ENCODE measurements around the gene PDE1C. TPM values are rescaled to one million over a fixed set of nuclear protein-coding genes. Genes with fewer than 3 reads are reported as not detected.
A peak's percentile ranks its signal among the peaks of the same experiment; 100 is the strongest.

Gene PDE1C
- total and polyA plus RNA-seq, 2 donors (not counting 1 experiment from before 2014, with no cell fraction given), result 16.6 to 27.6 TPM

DNA sequence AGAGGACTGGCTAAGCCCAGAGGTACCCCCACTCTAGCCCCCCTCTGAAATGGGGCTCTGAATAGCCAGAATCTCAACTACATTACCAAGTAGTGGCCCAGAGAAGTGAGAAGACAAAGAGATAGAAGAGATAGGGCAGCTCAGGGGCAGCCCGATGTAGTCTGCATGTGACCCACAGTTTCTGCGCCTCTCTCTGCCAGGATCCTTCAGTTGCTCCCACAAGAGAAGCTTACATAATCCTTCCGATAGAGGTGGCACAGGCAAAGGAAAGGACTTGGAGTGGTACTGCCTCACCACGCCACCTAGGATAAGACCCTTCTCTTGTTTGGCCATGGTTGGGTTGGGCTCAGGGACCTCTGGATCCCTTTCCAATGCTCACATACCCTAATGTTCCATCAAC is 5.4 kb upstream of the PDE1C start:
- DNase-seq (ENCODE audit: low read depth in 2 of 2), result no peak
- no peak overlapping the region for H3K4me2 ChIP-seq (ENCODE audit: extremely low read depth, insufficient read depth, low read length)
- H3K79me2 ChIP-seq (ENCODE audit: control insufficient read depth, insufficient read depth, low read length), result no peaks in the 10 kb centered on the region
- no peaks in the 10 kb centered on the region for H4K20me1 ChIP-seq (ENCODE audit: control insufficient read depth, extremely low read depth, insufficient read depth, low read length)
- no peak for TF ChIP-seq EZH2 (IDR thresholded peaks at IDR 0.05; ENCODE audit: low read length, missing control alignments)
- TF ChIP-seq, protein P1, sequence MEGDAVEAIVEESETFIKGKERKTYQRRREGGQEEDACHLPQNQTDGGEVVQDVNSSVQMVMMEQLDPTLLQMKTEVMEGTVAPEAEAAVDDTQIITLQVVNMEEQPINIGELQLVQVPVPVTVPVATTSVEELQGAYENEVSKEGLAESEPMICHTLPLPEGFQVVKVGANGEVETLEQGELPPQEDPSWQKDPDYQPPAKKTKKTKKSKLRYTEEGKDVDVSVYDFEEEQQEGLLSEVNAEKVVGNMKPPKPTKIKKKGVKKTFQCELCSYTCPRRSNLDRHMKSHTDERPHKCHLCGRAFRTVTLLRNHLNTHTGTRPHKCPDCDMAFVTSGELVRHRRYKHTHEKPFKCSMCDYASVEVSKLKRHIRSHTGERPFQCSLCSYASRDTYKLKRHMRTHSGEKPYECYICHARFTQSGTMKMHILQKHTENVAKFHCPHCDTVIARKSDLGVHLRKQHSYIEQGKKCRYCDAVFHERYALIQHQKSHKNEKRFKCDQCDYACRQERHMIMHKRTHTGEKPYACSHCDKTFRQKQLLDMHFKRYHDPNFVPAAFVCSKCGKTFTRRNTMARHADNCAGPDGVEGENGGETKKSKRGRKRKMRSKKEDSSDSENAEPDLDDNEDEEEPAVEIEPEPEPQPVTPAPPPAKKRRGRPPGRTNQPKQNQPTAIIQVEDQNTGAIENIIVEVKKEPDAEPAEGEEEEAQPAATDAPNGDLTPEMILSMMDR (conservative IDR thresholded peaks at IDR 0.05 in 1 of 2, IDR thresholded peaks at IDR 0.05 in 1 of 2; ENCODE audit: low read depth in 1 of 2, low read length in 2 of 2), result no peak
- no peaks in the 10 kb centered on the region for H3K4me1 ChIP-seq (ENCODE audit: control insufficient read depth, extremely low read depth, insufficient read depth, low read length)
- H3K36me3 ChIP-seq (ENCODE audit: control insufficient read depth, insufficient read depth, low read length), result no peaks in the 10 kb centered on the region
- H3K27ac ChIP-seq (ENCODE audit: insufficient read depth, low read length), result no peak overlapping the region
- no peaks in the 10 kb centered on the region for H3K27me3 ChIP-seq (ENCODE audit: control insufficient read depth, insufficient read depth, low read length)
- H3K9me3 ChIP-seq (ENCODE audit: control insufficient read depth, insufficient read depth, low read depth, low read length), result no peaks in the 10 kb centered on the region
- H3K9ac ChIP-seq (ENCODE audit: insufficient read depth, low read length), result no peak overlapping the region
- H3K4me3 ChIP-seq (replicated peaks in 1 of 4; ENCODE audit: control extremely low read depth in 1 of 4, insufficient read depth in 1 of 4, low read depth in 3 of 4, low read length in 4 of 4), result no peak overlapping the region
- H2AFZ ChIP-seq (ENCODE audit: low read length), result no peak overlapping the region

DNA sequence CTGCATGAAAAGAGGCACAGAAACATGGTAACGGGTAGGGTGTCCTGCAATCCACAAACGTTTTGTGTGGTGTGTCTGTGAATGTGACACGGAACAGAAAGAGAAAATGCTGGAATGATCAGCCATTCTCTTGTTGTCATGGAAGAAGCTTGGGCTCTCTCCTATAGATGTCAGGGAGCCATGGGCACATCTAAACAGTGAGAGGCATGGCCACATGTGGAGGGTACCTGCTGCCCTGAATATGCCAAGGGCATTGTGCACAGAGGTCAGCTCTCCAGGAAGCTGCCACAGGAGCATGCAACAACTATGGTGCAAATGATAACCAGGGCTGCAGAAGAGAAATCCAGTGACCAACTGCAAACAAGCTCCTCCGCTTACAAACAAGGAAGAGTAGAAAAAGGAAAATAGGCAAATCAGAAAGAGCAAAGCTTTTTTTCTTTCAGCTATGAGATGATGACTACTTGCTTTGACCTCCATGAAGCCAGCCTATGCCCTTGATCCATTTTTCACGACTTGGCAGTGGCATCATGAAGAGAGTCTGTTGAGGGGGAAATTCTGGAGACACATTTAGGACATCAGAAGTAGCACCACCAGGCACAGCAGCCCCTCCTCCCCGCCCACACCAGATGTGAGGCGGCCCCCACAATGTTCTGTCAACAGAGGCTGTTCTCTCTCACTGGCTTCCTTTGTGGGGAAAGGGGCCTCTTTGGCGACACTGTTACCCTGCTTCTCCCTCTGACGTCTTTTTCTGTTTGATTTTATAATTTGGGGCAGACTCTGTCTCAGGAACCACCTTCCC is 4.8 kb upstream of the PDE1C start:
- H2AFZ ChIP-seq (ENCODE audit: low read length), result no peak overlapping the region

DNA sequence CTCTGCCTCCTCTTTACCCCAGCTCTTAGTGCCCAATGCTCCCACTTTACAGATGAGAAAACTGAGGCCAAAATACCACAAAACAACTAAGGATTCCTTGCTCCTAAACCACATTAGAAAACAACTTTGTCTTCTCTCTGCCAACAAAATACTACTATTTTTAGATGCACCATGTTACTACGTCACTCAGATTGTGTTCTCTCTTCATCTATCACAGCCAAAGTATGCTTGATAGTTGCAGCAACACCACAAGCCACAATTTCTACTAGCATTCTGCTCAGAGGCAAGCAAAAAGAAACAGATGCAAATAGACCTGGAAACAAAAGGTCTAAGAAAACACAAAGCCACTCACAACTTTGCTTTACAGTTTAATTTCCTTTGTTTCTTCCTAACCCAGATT is 3.3 kb upstream of the PDE1C start:
- no peak overlapping the region for H3K4me3 ChIP-seq (replicated peaks in 1 of 4; ENCODE audit: control extremely low read depth in 1 of 4, insufficient read depth in 1 of 4, low read depth in 3 of 4, low read length in 4 of 4)
- H3K4me2 ChIP-seq (ENCODE audit: extremely low read depth, insufficient read depth, low read length), result no peak overlapping the region
- no peaks in the 10 kb centered on the region for H3K9me3 ChIP-seq (ENCODE audit: control insufficient read depth, insufficient read depth, low read depth, low read length)
- no peak overlapping the region for H3K27ac ChIP-seq (ENCODE audit: insufficient read depth, low read length)
- TF ChIP-seq EZH2 (IDR thresholded peaks at IDR 0.05; ENCODE audit: low read length, missing control alignments), result no peak
- TF ChIP-seq, protein P1 (conservative IDR thresholded peaks at IDR 0.05 in 1 of 2, IDR thresholded peaks at IDR 0.05 in 1 of 2; ENCODE audit: low read depth in 1 of 2, low read length in 2 of 2), result no peak
- DNase-seq (ENCODE audit: low read depth in 2 of 2), result peak; percentile 8 to 77
- H3K36me3 ChIP-seq (ENCODE audit: control insufficient read depth, insufficient read depth, low read length), result no peaks in the 10 kb centered on the region
- no peak overlapping the region for H3K9ac ChIP-seq (ENCODE audit: insufficient read depth, low read length)
- no peaks in the 10 kb centered on the region for H4K20me1 ChIP-seq (ENCODE audit: control insufficient read depth, extremely low read depth, insufficient read depth, low read length)
- no peaks in the 10 kb centered on the region for H3K4me1 ChIP-seq (ENCODE audit: control insufficient read depth, extremely low read depth, insufficient read depth, low read length)
- no peak overlapping the region for H2AFZ ChIP-seq (ENCODE audit: low read length)
- H3K79me2 ChIP-seq (ENCODE audit: control insufficient read depth, insufficient read depth, low read length), result peaks cover 6% of the 10 kb centered on the region
- H3K27me3 ChIP-seq (ENCODE audit: control insufficient read depth, insufficient read depth, low read length), result no peaks in the 10 kb centered on the region

More for the DNA sequence above, 4.8 kb upstream of the PDE1C start:
- Histone ChIP-seq H3K4me1 (ENCODE audit: control insufficient read depth, extremely low read depth, insufficient read depth, low read length) (no peaks in the 10 kb centered on the region), H3K27me3 (ENCODE audit: control insufficient read depth, insufficient read depth, low read length) (no peaks in the 10 kb centered on the region), H4K20me1 (ENCODE audit: control insufficient read depth, extremely low read depth, insufficient read depth, low read length) (no peaks in the 10 kb centered on the region), H3K9me3 (ENCODE audit: control insufficient read depth, insufficient read depth, low read depth, low read length) (no peaks in the 10 kb centered on the region), H3K4me3 (replicated peaks in 1 of 4; ENCODE audit: control extremely low read depth in 1 of 4, insufficient read depth in 1 of 4, low read depth in 3 of 4, low read length in 4 of 4) (no peak overlapping the region), H3K4me2 (ENCODE audit: extremely low read depth, insufficient read depth, low read length) (no peak overlapping the region), H3K36me3 (ENCODE audit: control insufficient read depth, insufficient read depth, low read length) (no peaks in the 10 kb centered on the region), H3K79me2 (ENCODE audit: control insufficient read depth, insufficient read depth, low read length) (peaks cover 2% of the 10 kb centered on the region), H3K9ac (ENCODE audit: insufficient read depth, low read length) (no peak overlapping the region), H3K27ac (ENCODE audit: insufficient read depth, low read length) (no peak overlapping the region)
- no peak for DNase-seq (ENCODE audit: low read depth in 2 of 2)
- TF ChIP-seq, protein P1 (conservative IDR thresholded peaks at IDR 0.05 in 1 of 2, IDR thresholded peaks at IDR 0.05 in 1 of 2; ENCODE audit: low read depth in 1 of 2, low read length in 2 of 2), result no peak
- TF ChIP-seq EZH2 (IDR thresholded peaks at IDR 0.05; ENCODE audit: low read length, missing control alignments), result no peak
